Mesenchymal stem cell (in vitro differentiated cells and primary cell): ENCODE measurements around the gene GPR173.

Experiments
- DNase-seq: peaks from one replicate; pipeline ENCODE4 v3.0.0-alpha.2; 2013
- H2AFZ ChIP-seq: one replicate; pipeline ENCODE4 v1.6.1; 2013; ENCODE audit warnings: low read depth, mild to moderate bottlenecking, control low read depth, inconsistent platforms, low read length, moderate library complexity
- H2AK5ac ChIP-seq: 2 replicates; pipeline ENCODE4 v1.6.1; 2013; ENCODE audit warnings: low read length, moderate library complexity, mild to moderate bottlenecking, inconsistent platforms; ENCODE audit not compliant: severe bottlenecking
- H2BK120ac ChIP-seq: one replicate; pipeline ENCODE4 v1.6.1; 2013; ENCODE audit warnings: low read depth, mild to moderate bottlenecking, inconsistent platforms, low read length, moderate library complexity
- H2BK12ac ChIP-seq, 2 experiments: one replicate each; pipeline ENCODE4 v1.6.1; 2013; ENCODE audit warnings: inconsistent platforms in 2 of 2, low read length in 2 of 2, mild to moderate bottlenecking in 2 of 2, moderate library complexity in 2 of 2, control low read depth in 1 of 2
- H2BK15ac ChIP-seq: one replicate; pipeline ENCODE4 v1.6.1; 2013; ENCODE audit warnings: mild to moderate bottlenecking, low read depth, inconsistent platforms; ENCODE audit not compliant: poor library complexity, severe bottlenecking
- H2BK5ac ChIP-seq: 2 replicates; pipeline ENCODE4 v1.6.1; 2013; ENCODE audit warnings: low read depth, mild to moderate bottlenecking, low read length, control low read depth, inconsistent platforms; ENCODE audit not compliant: poor library complexity, severe bottlenecking
- H3K14ac ChIP-seq, 2 experiments: one replicate each; pipeline ENCODE4 v1.6.1; 2013; ENCODE audit warnings: inconsistent platforms in 2 of 2, low read length in 2 of 2, control low read depth in 1 of 2, mild to moderate bottlenecking in 1 of 2, moderate library complexity in 1 of 2
- H3K18ac ChIP-seq, 2 experiments: one replicate each; pipeline ENCODE4 v1.6.1; 2013; ENCODE audit warnings: inconsistent platforms in 2 of 2, low read length in 2 of 2, control low read depth in 1 of 2, low read depth in 1 of 2, mild to moderate bottlenecking in 1 of 2
- H3K23ac ChIP-seq, 2 experiments: one replicate each; pipeline ENCODE4 v1.6.1; 2013; ENCODE audit warnings: inconsistent platforms in 2 of 2, low read length in 2 of 2, mild to moderate bottlenecking in 2 of 2, moderate library complexity in 2 of 2, control low read depth in 1 of 2
- H3K27ac ChIP-seq: 2 replicates; pipeline ENCODE4 v1.5.1; 2013; ENCODE audit warnings: mild to moderate bottlenecking, moderate library complexity, low read length, control low read depth, inconsistent platforms; ENCODE audit not compliant: poor library complexity, severe bottlenecking
- H3K27me3 ChIP-seq, 2 experiments: 2 replicates each; pipeline versions ENCODE4 v1.6.1 to v1.7.0; 2013; ENCODE audit warnings: low read length in 2 of 2, mild to moderate bottlenecking in 2 of 2, moderate library complexity in 2 of 2, control low read depth in 1 of 2, inconsistent platforms in 1 of 2; ENCODE audit not compliant: control insufficient read depth in 1 of 2, insufficient read depth in 1 of 2
- H3K36me3 ChIP-seq, 2 experiments: 2 replicates each; pipeline versions ENCODE4 v1.6.1 to v1.7.0; 2013; ENCODE audit warnings: low read length in 2 of 2, control low read depth in 1 of 2, inconsistent platforms in 1 of 2, low read depth in 1 of 2, mild to moderate bottlenecking in 1 of 2; ENCODE audit not compliant: insufficient read depth in 2 of 2, control insufficient read depth in 1 of 2
- H3K4ac ChIP-seq, 2 experiments: one replicate each; pipeline ENCODE4 v1.6.1; 2013; ENCODE audit warnings: inconsistent platforms in 2 of 2, low read length in 2 of 2, mild to moderate bottlenecking in 2 of 2, moderate library complexity in 2 of 2, control low read depth in 1 of 2, low read depth in 1 of 2
- H3K4me1 ChIP-seq: 2 replicates; pipeline ENCODE4 v1.6.1; 2013; ENCODE audit warnings: low read depth, low read length, control low read depth; ENCODE audit not compliant: control insufficient read depth, insufficient read depth
- H3K4me2 ChIP-seq: 2 replicates; pipeline ENCODE4 v1.6.1; 2013; ENCODE audit warnings: low read length, mild to moderate bottlenecking, inconsistent platforms; ENCODE audit not compliant: poor library complexity, severe bottlenecking
- H3K4me3 ChIP-seq, 2 experiments: 2 replicates each; pipeline versions ENCODE4 v1.5.1 to v1.7.0; 2013; ENCODE audit warnings: low read length in 2 of 2, mild to moderate bottlenecking in 2 of 2, control low read depth in 1 of 2, low read depth in 1 of 2; ENCODE audit not compliant: insufficient read depth in 1 of 2
- H3K79me1 ChIP-seq: replicated peaks from 2 replicates; pipeline ENCODE4 v1.6.1; 2013; ENCODE audit warnings: mild to moderate bottlenecking, control low read depth, low read length, inconsistent platforms; ENCODE audit not compliant: poor library complexity, severe bottlenecking
- H3K9ac ChIP-seq: 2 replicates; pipeline ENCODE4 v1.7.0; 2013; ENCODE audit warnings: mild to moderate bottlenecking, low read length, moderate library complexity
- H3K9me3 ChIP-seq: 2 replicates; pipeline ENCODE4 v1.7.0; 2013; ENCODE audit warnings: mild to moderate bottlenecking, low read length; ENCODE audit not compliant: control insufficient read depth
- H4K8ac ChIP-seq: one replicate; pipeline ENCODE4 v1.6.1; 2013; ENCODE audit warnings: inconsistent platforms, mild to moderate bottlenecking, low read length, moderate library complexity
- H4K91ac ChIP-seq: one replicate; pipeline ENCODE4 v1.6.1; 2013; ENCODE audit warnings: mild to moderate bottlenecking, low read length, inconsistent platforms
- WGBS: methylation state at CpG from one replicate; pipeline ENCODE4 v1.1.7; 2013; ENCODE audit warnings: mixed read lengths; 5-methylcytosine and 5-hydroxymethylcytosine counted together

The GPR173 gene

GRCh38 chrX:53080628-53081580, 32.3 kb downstream of the GPR173 start:
- H3K27ac ChIP-seq: no peak overlapping the region
- H3K27me3 ChIP-seq: peaks cover 0 to 18% of the 10 kb centered on the region in 2 experiments
- peak overlapping the region; percentile 49 for H2BK120ac ChIP-seq
- peak overlapping the region; percentile 88 for H3K9ac ChIP-seq
- H3K36me3 ChIP-seq: peaks cover 30 to 32% of the 10 kb centered on the region in 2 experiments
- no peaks in the 10 kb centered on the region for H3K9me3 ChIP-seq
- H2BK15ac ChIP-seq: no peak overlapping the region
- DNase-seq: no peak
- WGBS: 0% methylated on average over 9 of the region's 17 CpGs
- no peak overlapping the region for H3K23ac ChIP-seq
- no peak overlapping the region for H2AFZ ChIP-seq
- peak overlapping the region; percentile 9 to 57 for H3K18ac ChIP-seq
- no peak overlapping the region for H4K8ac ChIP-seq
- H3K4me2 ChIP-seq: peak overlapping the region; percentile 34
- H3K14ac ChIP-seq: no peak overlapping the region
- peaks cover 12% of the 10 kb centered on the region for H3K4me1 ChIP-seq
- no peak overlapping the region for H2AK5ac ChIP-seq
- H3K4me3 ChIP-seq: peak overlapping the region in 1 of 2 experiments; percentile 59
- peaks cover 7% of the 10 kb centered on the region for H3K79me1 ChIP-seq
- no peak overlapping the region for H2BK12ac ChIP-seq
- H2BK5ac ChIP-seq: no peak overlapping the region
- peak overlapping the region; percentile 15 for H4K91ac ChIP-seq
- H3K4ac ChIP-seq: no peak overlapping the region

DNA sequence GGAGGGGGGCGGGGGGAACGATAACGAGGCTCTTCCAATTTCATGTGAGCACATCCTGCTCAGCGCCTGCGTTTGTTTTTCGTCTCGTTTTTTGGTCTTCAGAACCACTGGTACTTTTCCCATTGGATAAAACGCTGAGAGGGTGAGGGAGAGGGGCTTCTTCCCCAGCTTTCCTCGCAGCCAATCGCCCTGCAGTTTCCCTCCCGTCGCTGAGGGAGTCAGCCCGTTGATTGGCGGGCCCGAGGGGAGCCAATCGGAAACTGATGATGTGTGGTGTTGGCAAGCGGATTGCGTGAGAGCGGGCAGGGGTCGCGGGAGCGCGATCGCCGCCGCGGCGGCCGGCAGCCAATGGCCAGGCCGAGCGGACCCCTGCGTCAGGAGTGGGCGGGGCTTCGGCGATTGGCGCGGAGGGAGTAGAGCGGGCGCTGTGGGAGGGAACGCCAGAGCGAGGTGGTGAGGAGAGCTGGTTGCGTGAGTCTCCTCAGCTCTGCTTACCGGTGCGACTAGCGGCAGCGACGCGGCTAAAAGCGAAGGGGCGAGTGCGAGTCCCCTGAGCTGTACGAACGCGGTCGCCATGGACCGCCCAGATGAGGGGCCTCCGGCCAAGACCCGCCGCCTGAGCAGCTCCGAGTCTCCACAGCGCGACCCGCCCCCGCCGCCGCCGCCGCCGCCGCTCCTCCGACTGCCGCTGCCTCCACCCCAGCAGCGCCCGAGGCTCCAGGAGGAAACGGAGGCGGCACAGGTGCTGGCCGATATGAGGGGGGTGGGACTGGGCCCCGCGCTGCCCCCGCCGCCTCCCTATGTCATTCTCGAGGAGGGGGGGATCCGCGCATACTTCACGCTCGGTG, 33.6 kb downstream of the GPR173 start, which contains the start of gene TSPYL2:
Gene TSPYL2, plus strand, starts transcription at position 443 of the 848 bp plus-strand sequence. Its CDS starts 132 bp downstream, at position 575.
- WGBS: 1% methylated on average over 29 of the region's 86 CpGs

GRCh38 chrX:53082773-53083616, 34.4 kb downstream of the GPR173 start:
- peak overlapping the region; percentile 54 to 58 for H3K18ac ChIP-seq
- no peak overlapping the region for H2BK15ac ChIP-seq
- H2AFZ ChIP-seq: no peak overlapping the region
- no peak overlapping the region for H2BK5ac ChIP-seq
- peak overlapping the region; percentile 81 for H3K4me2 ChIP-seq
- no peak overlapping the region for H4K91ac ChIP-seq
- peak overlapping the region in 1 of 2 experiments; percentile 88 for H3K14ac ChIP-seq
- no peaks in the 10 kb centered on the region for H3K9me3 ChIP-seq
- no peak overlapping the region for H3K27ac ChIP-seq
- H4K8ac ChIP-seq: no peak overlapping the region
- no peak overlapping the region for H2BK120ac ChIP-seq
- H3K27me3 ChIP-seq: peaks cover 0 to 27% of the 10 kb centered on the region in 2 experiments
- peak overlapping the region; percentile 78 to 84 for H3K4me3 ChIP-seq
- H3K79me1 ChIP-seq: peaks cover 7% of the 10 kb centered on the region
- DNase-seq: no peak
- H3K4ac ChIP-seq: no peak overlapping the region
- peaks cover 12% of the 10 kb centered on the region for H3K4me1 ChIP-seq
- H3K23ac ChIP-seq: no peak overlapping the region
- H2AK5ac ChIP-seq: no peak overlapping the region
- H3K36me3 ChIP-seq: peaks cover 33 to 40% of the 10 kb centered on the region in 2 experiments
- WGBS: 24% methylated on average over 26 of the region's 31 CpGs
- H2BK12ac ChIP-seq: no peak overlapping the region
- H3K9ac ChIP-seq: peak overlapping the region; percentile 85

More for the DNA sequence above, 33.6 kb downstream of the GPR173 start, which contains the start of gene TSPYL2:
- Histone ChIP-seq H2BK120ac (peak within 1 kb of the TSS; percentile 89), H2AK5ac (no peak within 1 kb of the TSS), H3K14ac (peak within 1 kb of the TSS in 1 of 2 experiments; percentile 88), H3K36me3 (peaks cover 33 to 34% of the 10 kb centered on the region in 2 experiments), H3K4me2 (peak within 1 kb of the TSS; percentile 81), H2BK15ac (peak within 1 kb of the TSS; percentile 89), H3K27ac (peak within 1 kb of the TSS; percentile 39), H3K4me3 (peak within 1 kb of the TSS; percentile 78 to 84), H3K27me3 (peaks cover 0 to 22% of the 10 kb centered on the region in 2 experiments), H3K79me1 (peaks cover 9% of the 10 kb centered on the region), H3K23ac (no peak within 1 kb of the TSS), H4K8ac (no peak within 1 kb of the TSS), H2AFZ (no peak within 1 kb of the TSS), H3K4me1 (peaks cover 12% of the 10 kb centered on the region), H3K4ac (peak within 1 kb of the TSS in 1 of 2 experiments; percentile 73), H2BK12ac (peak within 1 kb of the TSS in 1 of 2 experiments; percentile 78), H2BK5ac (no peak within 1 kb of the TSS), H4K91ac (peak within 1 kb of the TSS; percentile 68), H3K9ac (peak within 1 kb of the TSS; percentile 85), H3K9me3 (no peaks in the 10 kb centered on the region), H3K18ac (peak within 1 kb of the TSS; percentile 54 to 58)
- peak; percentile 98 for DNase-seq
